HEK293 (cell line): ENCODE data around the gene IQCF2.

Experiments
- CTCF ChIA-PET: fragments of 350-600 bp; formaldehyde crosslinking; extraction: SDS; loops from one replicate; lab custom pipeline; 2021; ENCODE audit warnings: antibody characterized with exemption; lab: Yijun Ruan, JAX
- POLR2A ChIA-PET: fragments of 300-600 bp; formaldehyde crosslinking; extraction: SDS; loops from one replicate; lab custom pipeline; 2020; ENCODE audit warnings: antibody characterized with exemption, inconsistent platforms; lab: Yijun Ruan, JAX
- H3K27ac ChIP-seq: fragments of 200-500 bp; sonication (Bioruptor generic); 2 replicates; pipeline ENCODE4 v1.5.1; 2014; ENCODE audit warnings: low read depth, low read length, control low read depth, inconsistent platforms; ENCODE audit errors: extremely low read depth
- H3K36me3 ChIP-seq, 2 experiments: fragments of 200-500 bp in 1 of 2; sonication (Bioruptor generic) in 1 of 2; 1 replicate in 1 of 2; 2 replicates in 1 of 2; pipeline ENCODE4 v1.5.1; 2014 to 2017; ENCODE audit warnings: inconsistent platforms in 2 of 2, low read length in 2 of 2; ENCODE audit not compliant: control insufficient read depth in 2 of 2, insufficient read depth in 1 of 2
- H3K4me1 ChIP-seq: fragments of 200-500 bp; sonication (Bioruptor generic); 2 replicates; pipeline ENCODE4 v1.5.1; 2014; ENCODE audit warnings: mild to moderate bottlenecking, low read length, inconsistent platforms; ENCODE audit not compliant: control insufficient read depth, insufficient read depth
- H3K4me3 ChIP-seq: 2 replicates; pipeline ENCODE4 v1.5.1; 2011; ENCODE audit warnings: low read depth, mild to moderate bottlenecking, control low read depth, low read length, moderate library complexity
- H3K9me3 ChIP-seq: fragments of 200-500 bp; sonication (Bioruptor generic); 2 replicates; pipeline ENCODE4 v1.5.1; 2014; ENCODE audit warnings: low read depth, low read length, inconsistent platforms; ENCODE audit not compliant: control insufficient read depth, insufficient read depth
- BCL11B ChIP-seq: fragments of 450-650 bp; formaldehyde crosslinking; IDR thresholded peaks from 2 replicates; pipeline ENCODE4 v1.5.1; 2016; ENCODE audit warnings: low read depth, missing biosample characterization, missing genetic modification characterization
- GFI1B ChIP-seq: fragments of 450-650 bp; formaldehyde crosslinking; IDR thresholded peaks from 2 replicates; pipeline ENCODE4 v1.5.1; 2016; ENCODE audit warnings: missing biosample characterization, missing genetic modification characterization
- PRDM2 ChIP-seq: fragments of 450-650 bp; formaldehyde crosslinking; IDR thresholded peaks from 2 replicates; pipeline ENCODE4 v1.5.1; 2016; ENCODE audit warnings: missing biosample characterization, missing genetic modification characterization, borderline replicate concordance
- SCRT1 ChIP-seq: fragments of 450-650 bp; formaldehyde crosslinking; IDR thresholded peaks from 2 replicates; pipeline ENCODE4 v1.5.1; 2016; ENCODE audit warnings: missing biosample characterization, missing genetic modification characterization, borderline replicate concordance
- SETDB1 ChIP-seq: IDR thresholded peaks from one replicate; pipeline ENCODE4 v1.6.1; 2017; ENCODE audit warnings: mild to moderate bottlenecking, low read length, moderate library complexity, mixed read lengths; ENCODE audit not compliant: insufficient read length
- TSHZ1 ChIP-seq: fragments of 450-650 bp; formaldehyde crosslinking; IDR thresholded peaks from 2 replicates; pipeline ENCODE4 v1.5.1; 2016; ENCODE audit warnings: missing biosample characterization, missing genetic modification characterization, borderline replicate concordance
- ZBTB44 ChIP-seq: fragments of 450-650 bp; IDR thresholded peaks from 2 replicates; pipeline ENCODE4 v1.5.1; 2018; ENCODE audit warnings: missing biosample characterization, mild to moderate bottlenecking, missing genetic modification characterization
- ZNF10 ChIP-seq: fragments of 450-650 bp; formaldehyde crosslinking; IDR thresholded peaks from 2 replicates; pipeline ENCODE4 v1.5.1; 2017; ENCODE audit warnings: missing biosample characterization, missing genetic modification characterization
- ZNF133 ChIP-seq: fragments of 450-650 bp; formaldehyde crosslinking; IDR thresholded peaks from 2 replicates; pipeline ENCODE4 v1.5.1; 2016; ENCODE audit warnings: missing biosample characterization, missing genetic modification characterization
- ZNF2 ChIP-seq: fragments of 450-650 bp; formaldehyde crosslinking; IDR thresholded peaks from 2 replicates; pipeline ENCODE4 v1.5.1; 2016; ENCODE audit warnings: missing biosample characterization, missing genetic modification characterization
- ZNF221 ChIP-seq: fragments of 450-650 bp; formaldehyde crosslinking; IDR thresholded peaks from 2 replicates; pipeline ENCODE4 v1.5.1; 2017; ENCODE audit warnings: missing biosample characterization, missing genetic modification characterization, borderline replicate concordance
- ZNF391 ChIP-seq: fragments of 450-650 bp; formaldehyde crosslinking; IDR thresholded peaks from 2 replicates; pipeline ENCODE4 v1.5.1; 2016; ENCODE audit warnings: low read depth, missing biosample characterization, missing genetic modification characterization, borderline replicate concordance
- ZNF416 ChIP-seq: fragments of 450-650 bp; formaldehyde crosslinking; IDR thresholded peaks from 2 replicates; pipeline ENCODE4 v1.5.1; 2016; ENCODE audit warnings: missing biosample characterization, missing genetic modification characterization
- ZNF426 ChIP-seq: fragments of 450-650 bp; formaldehyde crosslinking; IDR thresholded peaks from 2 replicates; pipeline ENCODE4 v1.5.1; 2017; ENCODE audit warnings: missing biosample characterization, missing genetic modification characterization, mild to moderate bottlenecking, inconsistent platforms, moderate library complexity
- ZNF473 ChIP-seq: fragments of 450-650 bp; formaldehyde crosslinking; IDR thresholded peaks from 2 replicates; pipeline ENCODE4 v1.5.1; 2017; ENCODE audit warnings: missing biosample characterization, missing genetic modification characterization
- ZNF530 ChIP-seq: fragments of 450-650 bp; formaldehyde crosslinking; IDR thresholded peaks from 2 replicates; pipeline ENCODE4 v1.5.1; 2016; ENCODE audit warnings: low read depth, missing biosample characterization, missing genetic modification characterization
- ZNF561 ChIP-seq: fragments of 450-650 bp; IDR thresholded peaks from 2 replicates; pipeline ENCODE4 v1.5.1; 2018; ENCODE audit warnings: missing biosample characterization, missing genetic modification characterization, borderline replicate concordance
- ZNF670 ChIP-seq: fragments of 450-650 bp; formaldehyde crosslinking; IDR thresholded peaks from 2 replicates; pipeline ENCODE4 v1.5.1; 2016; ENCODE audit warnings: missing biosample characterization, missing genetic modification characterization, low read depth
- ZNF768 ChIP-seq: fragments of 450-650 bp; formaldehyde crosslinking; IDR thresholded peaks from 2 replicates; pipeline ENCODE4 v1.5.1; 2018; ENCODE audit warnings: missing biosample characterization, mild to moderate bottlenecking, missing genetic modification characterization
- ZNF792 ChIP-seq: fragments of 450-650 bp; formaldehyde crosslinking; IDR thresholded peaks from 2 replicates; pipeline ENCODE4 v1.5.1; 2016; ENCODE audit warnings: missing biosample characterization, missing genetic modification characterization
- ZNF843 ChIP-seq: fragments of 450-650 bp; formaldehyde crosslinking; IDR thresholded peaks from 2 replicates; pipeline ENCODE4 v1.5.1; 2016; ENCODE audit warnings: missing biosample characterization, missing genetic modification characterization
- ZSCAN23 ChIP-seq: fragments of 450-650 bp; formaldehyde crosslinking; IDR thresholded peaks from 2 replicates; pipeline ENCODE4 v1.5.1; 2016; ENCODE audit warnings: missing biosample characterization, missing genetic modification characterization

IQCF2 gene

GRCh38 chr3:51873876-51874275 lies 12.5 kb downstream of the IQCF2 start:
- CTCF ChIA-PET, result interaction anchor here (1.5 kb wide), 1 partner anchor 9 kb away, joined by 3 read pairs; no protein-coding TSS in a partner anchor
- Histone ChIP-seq H3K4me3 (no peak overlapping the region), H3K36me3 (no peaks in the 10 kb centered on the region), H3K9me3 (no peaks in the 10 kb centered on the region), H3K27ac (no peak overlapping the region), H3K4me1 (no peaks in the 10 kb centered on the region)
- TF ChIP-seq PRDM2 (tag by site-specific recombination) (no peak), ZNF768 (tag by site-specific recombination) (no peak), SETDB1 (no peak)
- POLR2A ChIA-PET, result no interaction called here

GRCh38 chr3:51874411-51874810 lies 13.0 kb downstream of the IQCF2 start:
- ChIA-PET POLR2A (no interaction called here), CTCF (interaction anchor here (1.5 kb wide), 1 partner anchor 8 kb away, joined by 3 read pairs; no protein-coding TSS in a partner anchor)
- H3K9me3 ChIP-seq, result no peaks in the 10 kb centered on the region
- no peak overlapping the region for H3K27ac ChIP-seq
- no peak overlapping the region for H3K4me3 ChIP-seq
- TF ChIP-seq ZNF530 (tag by site-specific recombination) (no peak), TSHZ1 (tag by site-specific recombination) (no peak), ZNF426 (no peak), ZNF792 (tag by site-specific recombination) (no peak), ZNF473 (tag by site-specific recombination) (no peak), ZNF843 (tag by site-specific recombination) (no peak), ZNF391 (tag by site-specific recombination) (no peak), ZSCAN23 (tag by site-specific recombination) (no peak), ZNF768 (tag by site-specific recombination) (no peak)
- no peaks in the 10 kb centered on the region for H3K36me3 ChIP-seq
- no peaks in the 10 kb centered on the region for H3K4me1 ChIP-seq

GRCh38 chr3:51874889-51875288 lies 13.5 kb downstream of the IQCF2 start:
- Histone ChIP-seq H3K4me3 (no peak overlapping the region), H3K27ac (no peak overlapping the region), H3K4me1 (no peaks in the 10 kb centered on the region), H3K9me3 (no peaks in the 10 kb centered on the region), H3K36me3 (no peaks in the 10 kb centered on the region)
- ChIA-PET POLR2A (no interaction called here), CTCF (interaction anchor here (1.5 kb wide), 1 partner anchor 8 kb away, joined by 3 read pairs; no protein-coding TSS in a partner anchor)
- TF ChIP-seq BCL11B (tag by site-specific recombination) (no peak), ZNF10 (tag by site-specific recombination) (no peak), ZNF221 (no peak), ZNF670 (tag by site-specific recombination) (no peak), ZNF2 (no peak), ZBTB44 (tag by site-specific recombination) (no peak), GFI1B (tag by site-specific recombination) (no peak), ZNF561 (no peak), ZNF133 (tag by site-specific recombination) (no peak), ZNF416 (tag by site-specific recombination) (no peak), SCRT1 (no peak)
